Dermis microvascular lymphatic vessel endothelial cell (primary cell): ENCODE results near the gene FMN1. TPM values are rescaled to one million over a fixed set of nuclear protein-coding genes. Genes with fewer than 3 reads are reported as not detected.

ENCODE experiments used
- DNase-seq, 2 donors: peaks; one replicate each; pipeline versions ENCODE4 v3.0.0 to v3.0.0-alpha.2; 2010; ENCODE audit warnings: low read depth in 2 of 2
- total RNA-seq: library from RNA; depleted of rRNA; stranded (reverse); fragments of >200 nt; gene quantifications from 2 replicates; pipeline ENCODE4 v1.2.1, GENCODE V29; 2014

FMN1 gene
- total RNA-seq, 1 donor from 2014 or later: under 0.01 TPM

GRCh38 chr15:33016405-33017024 lies 178.0 kb downstream of the FMN1 start:
- DNase-seq: no peak

- no peak for DNase-seq
Observed at GRCh38 chr15:33014586-33014985, 179.9 kb downstream of the FMN1 start.

GRCh38 chr15:33013827-33014445 lies 180.6 kb downstream of the FMN1 start:
- peak in 1 of 2 donors; percentile 78 for DNase-seq

GRCh38 chr15:33011976-33012375 lies 182.5 kb downstream of the FMN1 start:
- no peak for DNase-seq

- DNase-seq: no peak
Observed at GRCh38 chr15:33009603-33010002, 184.9 kb downstream of the FMN1 start.

- no peak for DNase-seq
Observed at GRCh38 chr15:33009026-33009425, 185.5 kb downstream of the FMN1 start.

GRCh38 chr15:33008284-33008995 lies 186.1 kb downstream of the FMN1 start:
- DNase-seq: no peak

GRCh38 chr15:33007303-33007855 lies 187.1 kb downstream of the FMN1 start:
- DNase-seq: peak in 1 of 2 donors; percentile 23

- DNase-seq: no peak
Observed at GRCh38 chr15:33005582-33005981, 188.9 kb downstream of the FMN1 start.

GRCh38 chr15:33001926-33002325 lies 192.6 kb downstream of the FMN1 start:
- no peak for DNase-seq

- DNase-seq: no peak
Observed at GRCh38 chr15:32998979-32999672, 195.4 kb downstream of the FMN1 start.

- DNase-seq: no peak
Observed at GRCh38 chr15:32998182-32998581, 196.3 kb downstream of the FMN1 start.

GRCh38 chr15:32994810-32995424 lies 199.6 kb downstream of the FMN1 start:
- peak; percentile 16 to 58 for DNase-seq

- DNase-seq: peak in 1 of 2 donors; percentile 9
Observed at GRCh38 chr15:32993285-32993684, 201.2 kb downstream of the FMN1 start.

- DNase-seq: no peak
Observed at GRCh38 chr15:32991619-32992111, 202.8 kb downstream of the FMN1 start.

- DNase-seq: no peak
Observed at GRCh38 chr15:32990071-32990470, 204.4 kb downstream of the FMN1 start.

- DNase-seq: no peak
Observed at GRCh38 chr15:32987067-32987466, 207.4 kb downstream of the FMN1 start.

- DNase-seq: no peak
Observed at GRCh38 chr15:32986147-32986546, 208.4 kb downstream of the FMN1 start.

- DNase-seq: no peak
Observed at GRCh38 chr15:32983679-32984078, 210.8 kb downstream of the FMN1 start.

- no peak for DNase-seq
Observed at GRCh38 chr15:32982001-32982400, 212.5 kb downstream of the FMN1 start.

- DNase-seq: no peak
Observed at GRCh38 chr15:32981536-32981935, 213.0 kb downstream of the FMN1 start.
